Trophoblast cell (in vitro differentiated cells and primary cell): ENCODE data around the gene PTGS1.
"Not testable (repeated sequence)": the region's sequence is repeated elsewhere in the genome, so short reads cannot be mapped to it uniquely, and the experiment has no call there.

Experiments
- DNase-seq, 2 donors: peaks; one replicate each; pipeline ENCODE4 v3.0.0-alpha.2; 2016
- H2AFZ ChIP-seq: 2 replicates; pipeline ENCODE4 v1.6.1; 2013; ENCODE audit warnings: low read length, moderate library complexity, mild to moderate bottlenecking; ENCODE audit not compliant: insufficient read depth, poor library complexity
- H2AK5ac ChIP-seq: 2 replicates; pipeline ENCODE4 v1.6.1; 2013; ENCODE audit warnings: mild to moderate bottlenecking, low read length
- H2BK120ac ChIP-seq: 2 replicates; pipeline ENCODE4 v1.6.1; 2013; ENCODE audit warnings: low read length, mild to moderate bottlenecking, moderate library complexity; ENCODE audit not compliant: insufficient read depth, poor library complexity
- H2BK12ac ChIP-seq: 2 replicates; pipeline ENCODE4 v1.6.1; 2013; ENCODE audit warnings: mild to moderate bottlenecking, low read length, moderate library complexity
- H2BK5ac ChIP-seq: 2 replicates; pipeline ENCODE4 v1.6.1; 2013; ENCODE audit warnings: low read length, low read depth, moderate library complexity, mild to moderate bottlenecking; ENCODE audit not compliant: poor library complexity
- H3K14ac ChIP-seq: 2 replicates; pipeline ENCODE4 v1.6.1; 2013; ENCODE audit warnings: mild to moderate bottlenecking, low read length
- H3K18ac ChIP-seq: 2 replicates; pipeline ENCODE4 v1.6.1; 2013; ENCODE audit warnings: mild to moderate bottlenecking, low read length
- H3K23ac ChIP-seq: 2 replicates; pipeline ENCODE4 v1.6.1; 2013; ENCODE audit warnings: low read length
- H3K27ac ChIP-seq: 2 replicates; pipeline ENCODE4 v1.5.1; 2013; ENCODE audit warnings: low read depth, mild to moderate bottlenecking, inconsistent platforms, low read length, moderate library complexity
- H3K27me3 ChIP-seq: 2 replicates; pipeline ENCODE4 v1.6.1; 2013; ENCODE audit warnings: inconsistent platforms, mild to moderate bottlenecking, low read length, moderate library complexity; ENCODE audit not compliant: insufficient read depth
- H3K36me3 ChIP-seq, 2 experiments: 1 replicate in 1 of 2; 2 replicates in 1 of 2; pipeline ENCODE4 v1.6.1; 2013; ENCODE audit warnings: low read length in 2 of 2, mild to moderate bottlenecking in 2 of 2, moderate library complexity in 1 of 2; ENCODE audit not compliant: insufficient read depth in 2 of 2, control insufficient read depth in 1 of 2
- H3K4ac ChIP-seq: 2 replicates; pipeline ENCODE4 v1.6.1; 2013; ENCODE audit warnings: low read depth, mild to moderate bottlenecking, low read length, moderate library complexity
- H3K4me1 ChIP-seq, 2 experiments: 1 replicate in 1 of 2; 2 replicates in 1 of 2; pipeline ENCODE4 v1.6.1; 2013; ENCODE audit warnings: low read length in 2 of 2, mild to moderate bottlenecking in 2 of 2, moderate library complexity in 1 of 2; ENCODE audit not compliant: insufficient read depth in 2 of 2, control insufficient read depth in 1 of 2
- H3K4me2 ChIP-seq: 2 replicates; pipeline ENCODE4 v1.6.1; 2013; ENCODE audit warnings: inconsistent platforms, mild to moderate bottlenecking, low read length, moderate library complexity
- H3K4me3 ChIP-seq: 2 replicates; pipeline ENCODE4 v1.5.1; 2013; ENCODE audit warnings: mild to moderate bottlenecking, low read depth, low read length, inconsistent platforms
- H3K79me1 ChIP-seq: one replicate; pipeline ENCODE4 v1.6.1; 2013; ENCODE audit warnings: low read length
- H3K79me2 ChIP-seq: 2 replicates; pipeline ENCODE4 v1.6.1; 2013; ENCODE audit warnings: low read length, mild to moderate bottlenecking; ENCODE audit not compliant: control insufficient read depth, insufficient read depth, poor library complexity
- H3K9ac ChIP-seq: 2 replicates; pipeline ENCODE4 v1.6.1; 2013; ENCODE audit warnings: mild to moderate bottlenecking, low read length
- H3K9me3 ChIP-seq: 2 replicates; pipeline ENCODE4 v1.6.1; 2013; ENCODE audit warnings: low read depth, mild to moderate bottlenecking, control low read depth, inconsistent platforms, low read length; ENCODE audit not compliant: insufficient read depth
- H4K12ac ChIP-seq: 2 replicates; pipeline ENCODE4 v1.6.1; 2013; ENCODE audit warnings: low read depth, mild to moderate bottlenecking, low read length, moderate library complexity
- H4K8ac ChIP-seq: 2 replicates; pipeline ENCODE4 v1.6.1; 2013; ENCODE audit warnings: low read depth, mild to moderate bottlenecking, low read length, moderate library complexity
- H4K91ac ChIP-seq: one replicate; pipeline ENCODE4 v1.6.1; 2013; ENCODE audit warnings: low read depth, mild to moderate bottlenecking, low read length, moderate library complexity
- WGBS: extraction: QIAGEN DNeasy Blood & Tissue Kit; methylation state at CpG from one replicate; pipeline ENCODE4 v1.1.7; 2013; ENCODE audit warnings: missing lambda C conversion rate; ENCODE audit not compliant: insufficient read length, insufficient coverage; ENCODE audit errors: extremely low coverage; 5-methylcytosine and 5-hydroxymethylcytosine counted together

Gene PTGS1

DNA sequence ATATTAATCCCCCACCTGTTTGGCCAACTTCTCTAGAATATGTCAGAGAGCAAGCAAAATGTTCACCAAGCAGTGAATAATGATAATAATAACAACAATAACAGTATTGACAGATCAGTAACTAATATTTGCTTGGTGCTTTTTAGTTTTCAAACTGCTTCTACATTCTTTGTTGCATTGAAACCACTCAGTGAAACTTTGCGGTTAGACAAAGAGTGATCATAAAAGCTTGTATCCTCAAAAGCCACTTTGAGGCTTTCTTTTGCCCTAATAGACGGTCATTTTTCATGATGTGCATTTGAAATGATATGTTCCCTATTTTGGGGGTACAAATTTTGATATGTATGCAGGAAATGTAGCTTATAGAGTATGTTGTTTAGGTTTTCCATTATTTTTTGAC is 43.6 kb upstream of the PTGS1 start:
- H4K12ac ChIP-seq: no peak overlapping the region
- no peak overlapping the region for H3K4me2 ChIP-seq
- no peaks in the 10 kb centered on the region for H3K79me2 ChIP-seq
- DNase-seq: no peak
- H2BK120ac ChIP-seq: no peak overlapping the region
- no peak overlapping the region for H3K14ac ChIP-seq
- no peak overlapping the region for H3K27ac ChIP-seq
- no peak overlapping the region for H3K18ac ChIP-seq
- H3K4ac ChIP-seq: no peak overlapping the region
- no peaks in the 10 kb centered on the region for H3K27me3 ChIP-seq
- no peak overlapping the region for H3K23ac ChIP-seq
- no peak overlapping the region for H3K4me3 ChIP-seq
- H3K36me3 ChIP-seq: peaks cover 8 to 18% of the 10 kb centered on the region in 2 experiments
- no peaks in the 10 kb centered on the region for H3K4me1 ChIP-seq
- no peak overlapping the region for H2BK12ac ChIP-seq
- no peak overlapping the region for H4K8ac ChIP-seq
- H3K9ac ChIP-seq: no peak overlapping the region
- H2AFZ ChIP-seq: no peak overlapping the region
- no peak overlapping the region for H4K91ac ChIP-seq
- H3K79me1 ChIP-seq: no peaks in the 10 kb centered on the region
- WGBS: no CpG with 5 or more reads among the region's 2 CpGs
- H2AK5ac ChIP-seq: no peak overlapping the region
- H2BK5ac ChIP-seq: no peak overlapping the region
- no peaks in the 10 kb centered on the region for H3K9me3 ChIP-seq

DNA sequence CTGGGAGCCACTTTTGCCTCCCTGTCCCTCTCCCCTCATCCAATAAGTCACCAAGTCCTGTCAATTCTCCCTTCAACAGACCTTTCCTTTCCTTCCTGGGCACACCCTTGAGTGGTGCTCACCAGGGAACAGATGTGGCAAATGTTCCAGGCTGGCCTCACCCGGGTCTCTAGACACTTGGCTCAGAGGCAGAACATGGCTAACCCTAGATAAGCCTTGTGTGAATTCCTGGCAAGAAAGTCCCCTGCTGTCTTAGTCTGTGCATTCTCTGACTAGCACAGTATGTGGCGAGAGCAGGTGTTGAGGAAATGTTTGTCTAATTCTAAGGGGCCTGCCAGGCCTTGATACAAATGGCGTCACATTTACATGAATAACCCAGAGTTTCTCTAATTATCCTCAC is 41.2 kb upstream of the PTGS1 start:
- H3K4me1 ChIP-seq: no peaks in the 10 kb centered on the region
- H2BK12ac ChIP-seq: no peak overlapping the region
- no peaks in the 10 kb centered on the region for H3K79me2 ChIP-seq
- DNase-seq: no peak
- no peak overlapping the region for H3K9ac ChIP-seq
- no peak overlapping the region for H2BK120ac ChIP-seq
- no peak overlapping the region for H4K12ac ChIP-seq
- no peaks in the 10 kb centered on the region for H3K36me3 ChIP-seq
- H3K4me3 ChIP-seq: no peak overlapping the region
- no peak overlapping the region for H3K4me2 ChIP-seq
- H2AK5ac ChIP-seq: no peak overlapping the region
- no peak overlapping the region for H2BK5ac ChIP-seq
- H3K18ac ChIP-seq: no peak overlapping the region
- no peak overlapping the region for H3K14ac ChIP-seq
- H3K23ac ChIP-seq: no peak overlapping the region
- no peaks in the 10 kb centered on the region for H3K79me1 ChIP-seq
- H4K8ac ChIP-seq: no peak overlapping the region
- H3K27me3 ChIP-seq: no peaks in the 10 kb centered on the region
- no CpG with 5 or more reads among the region's 3 CpGs for WGBS
- H4K91ac ChIP-seq: no peak overlapping the region
- H3K27ac ChIP-seq: no peak overlapping the region
- H3K4ac ChIP-seq: no peak overlapping the region
- H2AFZ ChIP-seq: no peak overlapping the region
- no peaks in the 10 kb centered on the region for H3K9me3 ChIP-seq

DNA sequence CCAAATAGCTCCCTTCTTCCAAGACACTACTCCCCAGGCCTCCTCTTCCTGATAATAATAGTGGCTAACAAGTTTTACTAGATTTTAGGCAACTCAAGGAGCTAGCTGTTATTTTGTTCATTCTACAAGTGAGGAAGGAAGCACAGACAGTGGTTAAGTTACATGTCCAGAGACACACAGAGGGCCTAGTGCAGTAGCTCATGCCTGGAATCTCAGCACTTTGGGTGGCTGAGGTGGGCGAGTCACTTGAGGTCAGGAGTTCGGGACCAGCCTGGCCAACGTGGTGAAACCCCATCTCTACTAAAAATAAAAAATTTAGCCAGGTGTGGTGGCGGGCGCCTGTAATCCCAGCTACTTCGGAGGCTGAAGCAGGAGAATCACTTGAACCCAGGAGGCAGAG is 40.4 kb upstream of the PTGS1 start:
- H3K4me2 ChIP-seq, H2BK5ac ChIP-seq, H4K8ac ChIP-seq, H3K4me1 ChIP-seq, H3K27me3 ChIP-seq, H2AFZ ChIP-seq, H3K18ac ChIP-seq, H3K79me1 ChIP-seq, H4K12ac ChIP-seq, H3K14ac ChIP-seq, H3K4ac ChIP-seq, H3K23ac ChIP-seq, H3K27ac ChIP-seq, H2BK12ac ChIP-seq, H3K4me3 ChIP-seq, H3K9ac ChIP-seq, H3K79me2 ChIP-seq, H3K9me3 ChIP-seq, H3K36me3 ChIP-seq, H4K91ac ChIP-seq, H2BK120ac ChIP-seq, DNase-seq, H2AK5ac ChIP-seq: not testable (repeated sequence)
- WGBS: no CpG with 5 or more reads among the region's 6 CpGs

DNA sequence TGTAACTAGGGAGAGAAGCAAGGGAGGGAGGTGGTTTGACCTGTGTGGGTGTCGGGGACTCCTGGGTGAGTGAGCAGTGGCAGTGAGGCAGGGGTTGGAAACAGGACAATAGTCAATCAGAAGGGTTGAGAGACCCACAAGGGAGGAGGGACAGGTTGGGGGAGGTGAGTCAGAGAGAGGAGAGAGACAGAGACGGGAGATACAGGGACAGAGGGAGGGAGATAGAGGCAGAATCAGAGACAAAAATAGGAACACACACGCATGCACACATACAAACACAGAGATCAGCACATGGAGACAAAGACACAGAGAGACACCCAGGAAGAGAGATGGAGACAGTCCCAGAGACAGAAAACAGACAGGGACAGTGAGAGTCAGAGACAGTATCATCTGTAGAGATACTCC is 39.3 kb upstream of the PTGS1 start:
- no peaks in the 10 kb centered on the region for H3K27me3 ChIP-seq
- H4K8ac ChIP-seq: no peak overlapping the region
- H2BK5ac ChIP-seq: no peak overlapping the region
- no peaks in the 10 kb centered on the region for H3K79me2 ChIP-seq
- no peak overlapping the region for H2BK12ac ChIP-seq
- H3K4me2 ChIP-seq: no peak overlapping the region
- no peak overlapping the region for H3K4me3 ChIP-seq
- no peak overlapping the region for H4K91ac ChIP-seq
- H2BK120ac ChIP-seq: no peak overlapping the region
- H3K4ac ChIP-seq: no peak overlapping the region
- no peak overlapping the region for H2AFZ ChIP-seq
- H3K36me3 ChIP-seq: no peaks in the 10 kb centered on the region
- no peak overlapping the region for H3K18ac ChIP-seq
- H3K27ac ChIP-seq: no peak overlapping the region
- no peaks in the 10 kb centered on the region for H3K9me3 ChIP-seq
- H3K79me1 ChIP-seq: no peaks in the 10 kb centered on the region
- H2AK5ac ChIP-seq: no peak overlapping the region
- no peak overlapping the region for H3K14ac ChIP-seq
- no peak for DNase-seq
- H3K4me1 ChIP-seq: no peaks in the 10 kb centered on the region
- H3K9ac ChIP-seq: no peak overlapping the region
- H3K23ac ChIP-seq: no peak overlapping the region
- no CpG with 5 or more reads among the region's 3 CpGs for WGBS
- no peak overlapping the region for H4K12ac ChIP-seq
